Activated CD8-positive, alpha-beta memory T cell treated with anti-CD3 and anti-CD28 coated beads, Interleukin-2, amount 50 U/mL, for 24 hours (primary cell): ENCODE results near the gene SAMD8.
A peak's percentile ranks its signal among the peaks of the same experiment; 100 is the strongest.
"Not testable (repeated sequence)": the region's sequence is repeated elsewhere in the genome, so short reads cannot be mapped to it uniquely, and the experiment has no call there.

Source experiments
- DNase-seq: peaks from one replicate; pipeline ENCODE4 v3.0.0-alpha.2; 2020; ENCODE audit errors: extremely low read depth

SAMD8 gene

GRCh38 chr10:75212343-75212742, 100.9 kb downstream of the SAMD8 start:
- DNase-seq, result no peak

GRCh38 chr10:75220274-75220673, 108.8 kb downstream of the SAMD8 start:
- DNase-seq, result no peak

- not testable (repeated sequence) for DNase-seq
Measured at GRCh38 chr10:75221492-75221891, 110.0 kb downstream of the SAMD8 start.

- DNase-seq, result no peak
Measured at GRCh38 chr10:75223507-75223906, 112.1 kb downstream of the SAMD8 start.

GRCh38 chr10:75226095-75226494, 114.6 kb downstream of the SAMD8 start:
- no peak for DNase-seq

- DNase-seq, result no peak
Measured at GRCh38 chr10:75226656-75227055, 115.2 kb downstream of the SAMD8 start.

GRCh38 chr10:75228278-75228677, 116.8 kb downstream of the SAMD8 start:
- DNase-seq, result no peak

- DNase-seq, result no peak
Measured at GRCh38 chr10:75228834-75229233, 117.4 kb downstream of the SAMD8 start.

- DNase-seq, result no peak
Measured at GRCh38 chr10:75229971-75230370, 118.5 kb downstream of the SAMD8 start.

GRCh38 chr10:75230600-75231038, 119.2 kb downstream of the SAMD8 start:
- peak; percentile 91 for DNase-seq
